BE2C (cell line): Measurements from ENCODE around the gene BRD3.

Source experiments
- DNase-seq: peaks from one replicate; pipeline ENCODE4 v3.0.0-alpha.2; 2020
- H3K27me3 ChIP-seq: fragments of 250-450 bp; sonication (Bioruptor Pico); 2 replicates; pipeline ENCODE4 v1.5.1; 2020; ENCODE audit warnings: mild to moderate bottlenecking
- H3K36me3 ChIP-seq: fragments of 250-450 bp; sonication (Bioruptor Pico); 2 replicates; pipeline ENCODE4 v1.5.1; 2020; ENCODE audit warnings: mild to moderate bottlenecking
- H3K4me1 ChIP-seq: fragments of 250-450 bp; sonication (Bioruptor Pico); 2 replicates; pipeline ENCODE4 v1.5.1; 2020
- H3K4me3 ChIP-seq: 2 replicates; pipeline ENCODE4 v1.5.1; 2011; ENCODE audit warnings: low read depth, low read length
- H3K9me3 ChIP-seq: fragments of 250-450 bp; sonication (Bioruptor Pico); 2 replicates; pipeline ENCODE4 v1.5.1; 2020
- CTCF ChIP-seq: IDR thresholded peaks from 2 replicates; pipeline ENCODE4 v1.5.1; 2012; ENCODE audit warnings: mild to moderate bottlenecking, low read depth, low read length

BRD3 gene

GRCh38 chr9:134059661-134060395 lies 8.0 kb downstream of the BRD3 start:
- Histone ChIP-seq H3K4me3 (no peak overlapping the region), H3K9me3 (no peaks in the 10 kb centered on the region), H3K4me1 (no peaks in the 10 kb centered on the region), H3K27me3 (no peaks in the 10 kb centered on the region), H3K36me3 (no peaks in the 10 kb centered on the region; the same call in none of the 2 replicates)
- DNase-seq, result peak; percentile 10
- TF ChIP-seq CTCF, result no peak

GRCh38 chr9:134059188-134059641 lies 8.6 kb downstream of the BRD3 start:
- Histone ChIP-seq H3K36me3 (no peaks in the 10 kb centered on the region; the same call in none of the 2 replicates), H3K4me3 (no peak overlapping the region), H3K27me3 (no peaks in the 10 kb centered on the region), H3K4me1 (no peaks in the 10 kb centered on the region), H3K9me3 (no peaks in the 10 kb centered on the region)
- TF ChIP-seq CTCF, result no peak
- no peak for DNase-seq

- no peaks in the 10 kb centered on the region for H3K4me1 ChIP-seq
- H3K4me3 ChIP-seq, result no peak overlapping the region
- no peak for TF ChIP-seq CTCF
These were observed 9.1 kb downstream of the BRD3 start for GRCh38 chr9:134058716-134059115.

GRCh38 chr9:134057751-134058701 lies 9.8 kb downstream of the BRD3 start:
- no peaks in the 10 kb centered on the region for H3K4me1 ChIP-seq
- H3K36me3 ChIP-seq, result peaks cover 7% of the 10 kb centered on the region
- H3K9me3 ChIP-seq, result no peaks in the 10 kb centered on the region
- no peak overlapping the region for H3K4me3 ChIP-seq
- no peak for TF ChIP-seq CTCF
- no peaks in the 10 kb centered on the region for H3K27me3 ChIP-seq
- DNase-seq, result peak; percentile 6

More at GRCh38 chr9:134058716-134059115, 9.1 kb downstream of the BRD3 start:
- peak; percentile 13 for DNase-seq
- Histone ChIP-seq H3K36me3 (peaks cover 2% of the 10 kb centered on the region), H3K27me3 (no peaks in the 10 kb centered on the region), H3K9me3 (no peaks in the 10 kb centered on the region)

- Histone ChIP-seq H3K4me1 (no peaks in the 10 kb centered on the region), H3K36me3 (peaks cover 14% of the 10 kb centered on the region), H3K27me3 (no peaks in the 10 kb centered on the region), H3K9me3 (no peaks in the 10 kb centered on the region), H3K4me3 (no peak overlapping the region)
- TF ChIP-seq CTCF, result no peak
- no peak for DNase-seq
These were observed 10.5 kb downstream of the BRD3 start for GRCh38 chr9:134057307-134057657.
